H1 (cell line): ENCODE results near the gene AHI1. TPM values are rescaled to one million over a fixed set of nuclear protein-coding genes. Genes with fewer than 3 reads are reported as not detected.

Experiments used
- CTCF ChIA-PET: fragments of 300-600 bp; sonication (Branson Sonifier 250); formaldehyde crosslinking; loops from one replicate; lab custom pipeline; 2021; ENCODE audit not compliant: partially characterized antibody; lab: Charles Lee
- POLR2A ChIA-PET: fragments of 300-600 bp; sonication (Branson Sonifier 250); formaldehyde crosslinking; loops from one replicate; lab custom pipeline; 2021; ENCODE audit warnings: inconsistent platforms; ENCODE audit not compliant: partially characterized antibody; lab: Charles Lee
- DNase-seq, 2 experiments: peaks; one replicate each; pipeline versions ENCODE4 v3.0.0 to v3.0.0-alpha.2; 2010 to 2022; ENCODE audit warnings: low spot score in 2 of 2, low read depth in 1 of 2, mixed read lengths in 1 of 2
- FAIRE-seq: peaks from 2 replicates; lab custom pipeline; 2011; peaks lifted over from hg19 to GRCh38; lab: Jason Lieb, UNC
- H2AFZ ChIP-seq: 2 replicates; pipeline ENCODE4 v1.8.1; 2012; ENCODE audit warnings: low read length, inconsistent platforms
- H2AK5ac ChIP-seq: 2 replicates; pipeline ENCODE4 v1.6.1; 2013; ENCODE audit warnings: low read depth, low read length
- H2BK120ac ChIP-seq: replicated peaks from 2 replicates; pipeline ENCODE3; 2013; ENCODE audit warnings: low read depth, low read length, inconsistent platforms
- H2BK12ac ChIP-seq: 2 replicates; pipeline ENCODE4 v1.6.1; 2013; ENCODE audit warnings: low read depth, low read length
- H2BK15ac ChIP-seq: 2 replicates; pipeline ENCODE4 v1.6.1; 2013; ENCODE audit warnings: low read length
- H2BK20ac ChIP-seq: 2 replicates; pipeline ENCODE4 v1.6.1; 2013; ENCODE audit warnings: low read length
- H2BK5ac ChIP-seq: 2 replicates; pipeline ENCODE4 v1.6.1; 2013; ENCODE audit warnings: low read depth, low read length
- H3K14ac ChIP-seq: 2 replicates; pipeline ENCODE4 v1.6.1; 2013; ENCODE audit warnings: inconsistent platforms; ENCODE audit not compliant: insufficient read length
- H3K18ac ChIP-seq: 2 replicates; pipeline ENCODE4 v1.6.1; 2013; ENCODE audit warnings: low read length; ENCODE audit errors: extremely low read depth
- H3K23ac ChIP-seq: 2 replicates; pipeline ENCODE4 v1.6.1; 2013; ENCODE audit warnings: inconsistent platforms; ENCODE audit not compliant: insufficient read length
- H3K23me2 ChIP-seq: 2 replicates; pipeline ENCODE4 v1.6.1; 2013; ENCODE audit warnings: low read depth, low read length
- H3K27ac ChIP-seq: 2 replicates; pipeline ENCODE4 v1.6.1; 2011; ENCODE audit warnings: low read depth, low read length, inconsistent platforms
- H3K27me3 ChIP-seq, 4 experiments: replicated peaks in 1 of 4; 1 replicate in 1 of 4; 2 replicates in 3 of 4; pipeline versions ENCODE4 v1.6.1 to v1.8.1; 2011 to 2013; ENCODE audit warnings: low read length in 3 of 4, mild to moderate bottlenecking in 3 of 4, inconsistent platforms in 2 of 4, mixed read lengths in 2 of 4, moderate library complexity in 1 of 4; ENCODE audit not compliant: control insufficient read depth in 3 of 4, insufficient read depth in 3 of 4; ENCODE audit errors: extremely low read depth in 1 of 4
- H3K36me3 ChIP-seq, 4 experiments: 2 replicates each; pipeline versions ENCODE4 v1.6.1 to v1.8.1; 2011 to 2013; ENCODE audit warnings: mild to moderate bottlenecking in 4 of 4, low read length in 3 of 4, moderate library complexity in 2 of 4, control low read depth in 1 of 4, inconsistent platforms in 1 of 4; ENCODE audit not compliant: insufficient read depth in 4 of 4, control insufficient read depth in 2 of 4
- H3K4ac ChIP-seq: replicated peaks from 2 replicates; pipeline ENCODE3; 2013; ENCODE audit warnings: low read length, low read depth, mixed read lengths, inconsistent platforms; ENCODE audit not compliant: insufficient read length
- H3K4me1 ChIP-seq, 4 experiments: replicated peaks in 1 of 4; 1 replicate in 1 of 4; 2 replicates in 3 of 4; pipeline versions ENCODE4 v1.6.1 to v1.8.1; 2011 to 2013; ENCODE audit warnings: low read length in 3 of 4, inconsistent platforms in 2 of 4, mixed read lengths in 1 of 4; ENCODE audit not compliant: insufficient read depth in 4 of 4, control insufficient read depth in 3 of 4
- H3K4me2 ChIP-seq, 2 experiments: 2 replicates each; pipeline versions ENCODE4 v1.6.1 to v1.8.1; 2011 to 2013; ENCODE audit warnings: low read depth in 2 of 2, low read length in 2 of 2, control low read depth in 1 of 2, inconsistent platforms in 1 of 2, mild to moderate bottlenecking in 1 of 2; ENCODE audit not compliant: insufficient read depth in 1 of 2
- H3K4me3 ChIP-seq, 4 experiments: fragments of 200-600, 300-600 bp in 1 of 4; sonication (generic), shearing (Covaris generic), sonication (Bioruptor Twin) in 1 of 4; 2 replicates each; pipeline versions ENCODE4 v1.5.1 to v1.8.1; 2011 to 2016; ENCODE audit warnings: low read length in 4 of 4, low read depth in 3 of 4, control low read depth in 2 of 4, inconsistent platforms in 2 of 4, mild to moderate bottlenecking in 2 of 4, mixed read lengths in 1 of 4, moderate library complexity in 1 of 4; ENCODE audit not compliant: insufficient read depth in 2 of 4; ENCODE audit errors: extremely low read depth in 1 of 4
- H3K56ac ChIP-seq: replicated peaks from 2 replicates; pipeline ENCODE3; 2013; ENCODE audit warnings: low read depth, mild to moderate bottlenecking, mixed read lengths, low read length, inconsistent platforms; ENCODE audit not compliant: insufficient read length
- H3K79me1 ChIP-seq: 2 replicates; pipeline ENCODE4 v1.6.1; 2013; ENCODE audit warnings: low read depth, low read length, control low read depth
- H3K79me2 ChIP-seq, 2 experiments: 2 replicates each; pipeline versions ENCODE4 v1.6.1 to v1.8.1; 2012 to 2013; ENCODE audit warnings: low read length in 2 of 2, mild to moderate bottlenecking in 2 of 2, inconsistent platforms in 1 of 2; ENCODE audit not compliant: insufficient read depth in 2 of 2, control insufficient read depth in 1 of 2
- H3K9ac ChIP-seq, 4 experiments: replicated peaks in 1 of 4; 1 replicate in 1 of 4; 2 replicates in 3 of 4; pipeline versions ENCODE4 v1.6.1 to v1.8.1; 2011 to 2013; ENCODE audit warnings: low read depth in 3 of 4, low read length in 3 of 4, control low read depth in 2 of 4, mild to moderate bottlenecking in 2 of 4, moderate library complexity in 2 of 4, inconsistent platforms in 1 of 4; ENCODE audit errors: extremely low read depth in 1 of 4
- H3K9me3 ChIP-seq, 2 experiments: 2 replicates each; pipeline versions ENCODE4 v1.6.1 to v1.8.1; 2012 to 2013; ENCODE audit warnings: mild to moderate bottlenecking in 2 of 2, moderate library complexity in 2 of 2, control low read depth in 1 of 2, inconsistent platforms in 1 of 2, low read depth in 1 of 2, low read length in 1 of 2, mixed read lengths in 1 of 2; ENCODE audit not compliant: insufficient read depth in 2 of 2
- H4K20me1 ChIP-seq, 2 experiments: replicated peaks in 1 of 2; 2 replicates each; pipeline versions ENCODE3 to v1.8.1; 2011 to 2013; ENCODE audit warnings: inconsistent platforms in 2 of 2, low read length in 2 of 2, mild to moderate bottlenecking in 1 of 2; ENCODE audit not compliant: insufficient read depth in 2 of 2, control insufficient read depth in 1 of 2
- H4K5ac ChIP-seq: 2 replicates; pipeline ENCODE4 v1.6.1; 2013; ENCODE audit warnings: low read length, low read depth, mixed read lengths, inconsistent platforms; ENCODE audit not compliant: insufficient read length
- H4K8ac ChIP-seq: 2 replicates; pipeline ENCODE4 v1.8.0; 2013; ENCODE audit warnings: mild to moderate bottlenecking, moderate library complexity, low read length, inconsistent platforms; ENCODE audit not compliant: insufficient read depth; ENCODE audit errors: extremely low read depth
- H4K91ac ChIP-seq: replicated peaks from 2 replicates; pipeline ENCODE3; 2013; ENCODE audit warnings: low read length, mixed read lengths, inconsistent platforms; ENCODE audit not compliant: insufficient read length
- ATF2 ChIP-seq: IDR thresholded peaks from 2 replicates; pipeline ENCODE4 v1.6.1; 2012; ENCODE audit warnings: low read length, inconsistent platforms
- HDAC6 ChIP-seq: IDR thresholded peaks from one replicate; pipeline ENCODE4 v1.7.1; 2012; ENCODE audit warnings: low read depth, mild to moderate bottlenecking, inconsistent platforms, low read length, moderate library complexity
- MAFK ChIP-seq: IDR thresholded peaks from 2 replicates; pipeline ENCODE4 v1.6.1; 2012; ENCODE audit warnings: low read depth, mild to moderate bottlenecking, improper control_type of control experiment, low read length
- SAP30 ChIP-seq: fragments of 300-600 bp; sonication (generic); IDR thresholded peaks from 2 replicates; pipeline ENCODE4 v1.7.1; 2012; ENCODE audit warnings: low read length, moderate library complexity, mild to moderate bottlenecking, inconsistent platforms; ENCODE audit not compliant: insufficient read depth, insufficient replicate concordance
- SUZ12 ChIP-seq: fragments of 200-600 bp; sonication (generic); IDR thresholded peaks from 2 replicates; pipeline ENCODE4 v1.6.1; 2012; ENCODE audit warnings: mild to moderate bottlenecking, inconsistent platforms, low read length, moderate library complexity, mixed read lengths
- USF2 ChIP-seq: IDR thresholded peaks from 2 replicates; pipeline ENCODE4 v1.6.1; 2011; ENCODE audit warnings: low read length, improper control_type of control experiment
- YY1 ChIP-seq: IDR thresholded peaks from 2 replicates; pipeline ENCODE4 v1.6.1; 2011; ENCODE audit warnings: low read depth, mild to moderate bottlenecking, low read length
- polyA plus RNA-seq, 7 experiments: library from polyadenylated mRNA; depleted of rRNA in 3 of 7; stranded (reverse) in 5 of 7; unstranded in 2 of 7; fragments of >200 nt in 5 of 7; fragments of 200-250 nt in 2 of 7; gene quantifications; 1 replicate in 5 of 7; 2 replicates in 1 of 7; 4 replicates in 1 of 7; pipeline versions ENCODE4 v1.2.1 to v1.2.3, GENCODE V29; 2011 to 2013; ENCODE audit warnings: missing spikeins in 2 of 7, mixed read lengths in 2 of 7
- total RNA-seq: library from RNA; stranded (reverse); fragmentation: NEBNext Ultra II Directional; extraction: Animal tissue kit (Norgen Biotek cat#: 25700); gene quantifications from 2 replicates; pipeline ENCODE4 v1.2.1, GENCODE V29; 2021

The AHI1 gene
- total and polyA plus RNA-seq, 2 of the 8 experiments (the other 6 are each of a cell fraction or from before 2014, with no cell fraction given): 4.2 to 19.6 TPM

- Histone ChIP-seq H3K18ac (no peak overlapping the region), H2BK20ac (no peak overlapping the region), H2BK12ac (no peak overlapping the region), H2BK15ac (no peak overlapping the region), H3K4me3 (no peak overlapping the region), H3K79me2 (no peaks in the 10 kb centered on the region), H3K4ac (no peak overlapping the region), H3K56ac (no peak overlapping the region), H3K79me1 (no peaks in the 10 kb centered on the region), H2AK5ac (no peak overlapping the region), H3K9ac (no peak overlapping the region; a peak in 1 of 7 replicates), H3K23me2 (no peaks in the 10 kb centered on the region), H2BK120ac (no peak overlapping the region), H4K8ac (no peak overlapping the region), H4K5ac (no peak overlapping the region), H3K36me3 (no peaks in the 10 kb centered on the region; a peak in 1 of 8 replicates), H3K23ac (no peak overlapping the region), H3K4me1 (peaks cover 0 to 3% (median 0%) of the 10 kb centered on the region in 4 experiments; a peak in 1 of 7 replicates), H4K20me1 (no peaks in the 10 kb centered on the region), H2BK5ac (no peak overlapping the region), H3K14ac (no peak overlapping the region), H4K91ac (no peak overlapping the region), H2AFZ (no peak overlapping the region), H3K4me2 (no peak overlapping the region), H3K27ac (no peak overlapping the region), H3K27me3 (no peaks in the 10 kb centered on the region), H3K9me3 (no peaks in the 10 kb centered on the region)
- TF ChIP-seq SUZ12 (no peak), MAFK (no peak), SAP30 (no peak), HDAC6 (no peak), ATF2 (no peak), USF2 (no peak), YY1 (no peak)
- ChIA-PET POLR2A (interaction anchor here (0.6 kb wide), 1 partner anchor 1665 kb away, joined by 3 read pairs; no protein-coding TSS in a partner anchor), CTCF (interaction anchor here (1.2 kb wide), 3 partner anchors 12 to 235 kb away, joined by 3 read pairs; no protein-coding TSS in a partner anchor)
- FAIRE-seq: no peak
- no peak for DNase-seq
Measured at GRCh38 chr6:135379647-135380046, 117.9 kb downstream of the AHI1 start.
